GM10266 (cell line): ENCODE results near the gene CERK.

ENCODE experiments used
- DNase-seq: peaks from one replicate; pipeline ENCODE4 v3.0.0; 2012; ENCODE audit errors: extremely low spot score
- TF ChIP-seq, protein P1 (sequence below): IDR thresholded peaks from 2 replicates; pipeline ENCODE4 v1.5.1; 2012; ENCODE audit warnings: mild to moderate bottlenecking, low read depth; ENCODE audit not compliant: control insufficient read depth, insufficient read depth; ENCODE audit errors: missing control alignments

The CERK gene

DNA sequence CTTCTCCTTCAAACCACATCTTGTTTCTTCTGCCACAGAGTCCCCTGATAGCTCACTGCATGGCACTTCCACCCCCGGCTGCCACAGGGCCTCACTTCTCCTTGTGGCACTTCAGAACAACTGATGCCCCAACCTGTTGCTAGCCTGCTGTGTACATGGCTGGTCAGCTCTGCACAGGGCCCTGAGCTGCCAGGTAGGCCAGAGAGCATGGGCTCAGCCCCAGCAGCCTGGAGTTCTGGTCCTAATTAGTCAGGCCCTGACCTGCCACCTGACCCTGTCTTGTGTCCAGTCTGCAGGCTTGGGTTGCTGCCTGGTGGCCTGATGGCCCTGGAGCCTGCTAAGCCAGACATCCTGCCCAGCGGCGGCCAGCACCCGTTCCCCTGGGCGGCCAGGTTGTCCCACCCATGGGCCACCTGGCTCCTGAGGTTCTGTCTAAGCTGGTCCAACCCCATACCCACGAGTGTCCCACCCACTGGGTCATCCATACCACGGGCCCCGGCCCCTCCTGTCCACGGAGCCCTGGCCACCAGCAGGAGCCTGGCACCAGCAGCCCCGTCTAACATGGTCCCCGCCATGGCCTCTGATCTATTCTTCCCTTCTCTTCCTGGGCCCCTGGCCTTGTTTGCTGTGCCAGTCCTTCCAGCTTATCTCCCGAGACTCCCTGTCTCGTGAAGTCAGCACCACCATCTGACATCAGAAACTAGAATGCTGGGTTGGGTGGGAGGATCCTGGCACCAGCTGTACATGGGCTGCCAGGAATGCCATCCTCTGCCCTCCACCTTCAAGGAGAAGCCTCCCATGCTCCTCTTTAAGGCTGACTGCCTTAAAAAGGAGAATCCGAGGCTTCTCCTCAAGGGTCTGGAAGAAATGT is 3.1 kb upstream of the CERK start:
- TF ChIP-seq, protein P1, sequence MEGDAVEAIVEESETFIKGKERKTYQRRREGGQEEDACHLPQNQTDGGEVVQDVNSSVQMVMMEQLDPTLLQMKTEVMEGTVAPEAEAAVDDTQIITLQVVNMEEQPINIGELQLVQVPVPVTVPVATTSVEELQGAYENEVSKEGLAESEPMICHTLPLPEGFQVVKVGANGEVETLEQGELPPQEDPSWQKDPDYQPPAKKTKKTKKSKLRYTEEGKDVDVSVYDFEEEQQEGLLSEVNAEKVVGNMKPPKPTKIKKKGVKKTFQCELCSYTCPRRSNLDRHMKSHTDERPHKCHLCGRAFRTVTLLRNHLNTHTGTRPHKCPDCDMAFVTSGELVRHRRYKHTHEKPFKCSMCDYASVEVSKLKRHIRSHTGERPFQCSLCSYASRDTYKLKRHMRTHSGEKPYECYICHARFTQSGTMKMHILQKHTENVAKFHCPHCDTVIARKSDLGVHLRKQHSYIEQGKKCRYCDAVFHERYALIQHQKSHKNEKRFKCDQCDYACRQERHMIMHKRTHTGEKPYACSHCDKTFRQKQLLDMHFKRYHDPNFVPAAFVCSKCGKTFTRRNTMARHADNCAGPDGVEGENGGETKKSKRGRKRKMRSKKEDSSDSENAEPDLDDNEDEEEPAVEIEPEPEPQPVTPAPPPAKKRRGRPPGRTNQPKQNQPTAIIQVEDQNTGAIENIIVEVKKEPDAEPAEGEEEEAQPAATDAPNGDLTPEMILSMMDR = no peak
- DNase-seq = no peak

GRCh38 chr22:46739094-46739870 is 1.2 kb upstream of the CERK start:
- DNase-seq = no peak
- TF ChIP-seq, protein P1 = peak; percentile 7

DNA sequence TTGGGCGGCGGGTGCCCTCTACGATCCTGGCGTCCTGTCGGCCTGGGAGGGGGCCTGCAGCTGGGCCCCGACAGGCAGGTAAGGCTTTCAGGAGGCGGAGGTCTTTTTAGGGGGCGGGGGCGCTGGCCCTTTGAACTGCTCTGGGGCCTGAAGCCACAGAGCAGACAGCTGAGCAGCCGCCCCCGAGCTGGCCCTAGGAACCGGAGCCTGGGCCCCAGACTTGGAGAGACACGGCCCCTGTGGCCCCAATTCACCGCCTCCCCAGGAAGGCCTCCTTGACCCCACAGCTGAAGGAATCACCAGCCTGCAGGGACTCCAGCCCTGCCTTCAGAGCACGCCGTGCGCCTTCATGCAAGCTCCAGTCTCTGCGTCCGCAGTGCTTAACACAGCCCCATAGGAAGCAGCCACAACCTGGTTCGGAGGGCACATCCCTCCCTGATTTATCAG is 618 bp upstream of the CERK start:
- TF ChIP-seq, protein P1 = no peak
- DNase-seq = no peak

DNA sequence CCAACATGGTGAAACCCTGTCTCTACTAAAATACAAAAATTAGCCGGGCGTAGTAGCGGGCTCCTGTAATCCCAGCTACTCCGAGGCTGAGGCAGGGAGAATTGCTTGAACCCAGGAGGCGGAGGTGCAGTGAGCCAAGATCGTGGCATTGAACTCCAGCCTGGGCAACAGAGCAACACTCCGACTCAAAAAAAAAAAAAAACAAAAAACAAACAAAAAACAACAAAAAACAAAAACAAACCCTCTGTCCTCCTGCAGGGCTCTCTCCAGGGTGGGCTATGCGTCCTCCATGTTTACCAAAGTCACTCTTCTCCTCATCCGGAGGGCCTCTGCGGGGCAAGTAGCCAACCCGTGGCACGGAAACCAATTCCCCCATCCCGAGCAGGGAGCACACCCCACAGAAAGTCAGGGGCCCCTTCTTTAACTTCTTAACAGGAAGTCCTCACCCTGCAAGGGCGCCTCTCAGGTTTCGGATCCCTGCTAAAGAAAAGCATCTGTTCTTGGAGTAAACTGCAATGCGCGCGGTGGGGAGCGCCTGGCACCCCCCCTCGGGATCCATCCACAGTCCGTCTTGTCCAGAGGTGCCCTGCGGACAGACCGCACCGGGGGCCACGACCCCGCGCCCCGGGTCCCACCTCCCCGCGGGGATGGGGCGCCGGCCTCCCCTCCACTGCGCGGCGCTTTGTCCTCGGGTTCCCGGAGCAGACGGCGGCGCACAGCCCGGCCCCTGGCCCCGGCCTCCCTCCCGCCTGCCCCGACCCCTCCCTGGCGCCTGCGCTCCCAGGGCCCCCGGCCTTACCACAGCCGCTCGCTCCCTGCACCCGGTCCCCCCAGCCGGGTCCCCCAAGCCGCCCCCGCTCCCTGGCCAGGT is 712 bp downstream of the CERK start:
- TF ChIP-seq, protein P1 = peak; percentile 21
- DNase-seq = peak; percentile 73

- TF ChIP-seq, protein P1 = no peak
- DNase-seq = no peak
Observed at GRCh38 chr22:46736705-46737104, 1.3 kb downstream of the CERK start.

- no peak for DNase-seq
- TF ChIP-seq, protein P1 = no peak
Observed at GRCh38 chr22:46735747-46736608, 2.1 kb downstream of the CERK start.
